SJCRH30 (cell line): ENCODE results near the gene AP3M1. TPM values are rescaled to one million over a fixed set of nuclear protein-coding genes. Genes with fewer than 3 reads are reported as not detected.

Experiments used
- DNase-seq, 2 experiments: peaks; one replicate each; pipeline ENCODE4 v3.0.0-alpha.2; 2015 to 2020
- H3K27ac ChIP-seq: fragments of 250-450 bp; sonication (Bioruptor Pico); 2 replicates; pipeline ENCODE4 v1.5.1; 2020; ENCODE audit warnings: mild to moderate bottlenecking, moderate library complexity
- H3K27me3 ChIP-seq: fragments of 250-450 bp; sonication (Bioruptor Pico); 2 replicates; pipeline ENCODE4 v1.5.1; 2020; ENCODE audit warnings: mild to moderate bottlenecking, moderate library complexity
- H3K36me3 ChIP-seq: fragments of 250-450 bp; sonication (Bioruptor Pico); 2 replicates; pipeline ENCODE4 v1.5.1; 2020; ENCODE audit warnings: mild to moderate bottlenecking, moderate library complexity
- H3K4me1 ChIP-seq: fragments of 250-450 bp; sonication (Bioruptor Pico); 2 replicates; pipeline ENCODE4 v1.5.1; 2020; ENCODE audit warnings: mild to moderate bottlenecking, moderate library complexity
- H3K4me3 ChIP-seq: fragments of 250-450 bp; sonication (Bioruptor Pico); 2 replicates; pipeline ENCODE4 v1.5.1; 2020; ENCODE audit warnings: mild to moderate bottlenecking, moderate library complexity
- H3K9me3 ChIP-seq: fragments of 250-450 bp; sonication (Bioruptor Pico); replicated peaks from 2 replicates; pipeline ENCODE4 v1.5.1; 2020; ENCODE audit warnings: mild to moderate bottlenecking, moderate library complexity
- total RNA-seq: library from RNA; depleted of rRNA; stranded (reverse); fragments of >200 nt; shearing (Covaris generic); gene quantifications from 2 replicates; pipeline ENCODE4 v1.2.3, GENCODE V29; 2014

AP3M1 gene
- total RNA-seq, 1 experiment from 2014 or later = 43.1 TPM

GRCh38 chr10:74175510-74176379, 25.1 kb upstream of the AP3M1 start:
- DNase-seq = no peak

GRCh38 chr10:74174521-74174920, 23.9 kb upstream of the AP3M1 start:
- Histone ChIP-seq H3K4me1 (peaks cover 7% of the 10 kb centered on the region), H3K4me3 (no peak overlapping the region), H3K27me3 (no peaks in the 10 kb centered on the region), H3K36me3 (no peaks in the 10 kb centered on the region), H3K27ac (no peak overlapping the region), H3K9me3 (no peaks in the 10 kb centered on the region)
- DNase-seq = peak in 1 of 2 experiments; percentile 60

More at GRCh38 chr10:74175510-74176379, 25.1 kb upstream of the AP3M1 start:
- Histone ChIP-seq H3K27me3 (no peaks in the 10 kb centered on the region), H3K27ac (peak overlapping the region; percentile 73), H3K9me3 (no peaks in the 10 kb centered on the region), H3K4me3 (peak overlapping the region; percentile 79), H3K4me1 (peaks cover 7% of the 10 kb centered on the region), H3K36me3 (no peaks in the 10 kb centered on the region)

- no peaks in the 10 kb centered on the region for H3K36me3 ChIP-seq
- peaks cover 7% of the 10 kb centered on the region for H3K4me1 ChIP-seq
- no peak for DNase-seq
- H3K4me3 ChIP-seq = no peak overlapping the region
- H3K9me3 ChIP-seq = no peaks in the 10 kb centered on the region
- no peak overlapping the region for H3K27ac ChIP-seq
- H3K27me3 ChIP-seq = no peaks in the 10 kb centered on the region
Measured at GRCh38 chr10:74171625-74172024, 21.0 kb upstream of the AP3M1 start.

- no peaks in the 10 kb centered on the region for H3K36me3 ChIP-seq
- no peak for DNase-seq
Measured at GRCh38 chr10:74167443-74167842, 16.8 kb upstream of the AP3M1 start.

GRCh38 chr10:74165530-74165901, 14.9 kb upstream of the AP3M1 start:
- H3K27me3 ChIP-seq = no peaks in the 10 kb centered on the region
- DNase-seq = no peak
- H3K4me1 ChIP-seq = no peaks in the 10 kb centered on the region
- no peak overlapping the region for H3K4me3 ChIP-seq
- H3K27ac ChIP-seq = no peak overlapping the region
- H3K36me3 ChIP-seq = no peaks in the 10 kb centered on the region
- no peaks in the 10 kb centered on the region for H3K9me3 ChIP-seq

More at GRCh38 chr10:74167443-74167842, 16.8 kb upstream of the AP3M1 start:
- no peak overlapping the region for H3K4me3 ChIP-seq
- no peaks in the 10 kb centered on the region for H3K4me1 ChIP-seq
- no peaks in the 10 kb centered on the region for H3K27me3 ChIP-seq
- no peaks in the 10 kb centered on the region for H3K9me3 ChIP-seq
- H3K27ac ChIP-seq = no peak overlapping the region

GRCh38 chr10:74164716-74165529, 14.3 kb upstream of the AP3M1 start:
- Histone ChIP-seq H3K4me1 (no peaks in the 10 kb centered on the region), H3K27ac (no peak overlapping the region), H3K36me3 (no peaks in the 10 kb centered on the region), H3K4me3 (no peak overlapping the region), H3K9me3 (no peaks in the 10 kb centered on the region), H3K27me3 (no peaks in the 10 kb centered on the region)
- DNase-seq = no peak

- Histone ChIP-seq H3K27me3 (no peaks in the 10 kb centered on the region), H3K4me3 (no peak overlapping the region), H3K9me3 (no peaks in the 10 kb centered on the region), H3K4me1 (no peaks in the 10 kb centered on the region), H3K36me3 (no peaks in the 10 kb centered on the region), H3K27ac (no peak overlapping the region)
- no peak for DNase-seq
Measured at GRCh38 chr10:74163319-74164068, 12.9 kb upstream of the AP3M1 start.

- Histone ChIP-seq H3K9me3 (no peaks in the 10 kb centered on the region), H3K4me1 (no peaks in the 10 kb centered on the region)
Measured at GRCh38 chr10:74160013-74160412, 9.4 kb upstream of the AP3M1 start.

GRCh38 chr10:74156919-74157289, 6.3 kb upstream of the AP3M1 start:
- Histone ChIP-seq H3K27ac (no peak overlapping the region), H3K9me3 (no peaks in the 10 kb centered on the region), H3K4me1 (peaks cover 9% of the 10 kb centered on the region), H3K36me3 (no peaks in the 10 kb centered on the region), H3K27me3 (no peaks in the 10 kb centered on the region), H3K4me3 (no peak overlapping the region)
- no peak for DNase-seq

More at GRCh38 chr10:74160013-74160412, 9.4 kb upstream of the AP3M1 start:
- Histone ChIP-seq H3K27ac (no peak overlapping the region), H3K27me3 (no peaks in the 10 kb centered on the region), H3K36me3 (no peaks in the 10 kb centered on the region), H3K4me3 (no peak overlapping the region)
- DNase-seq = no peak

GRCh38 chr10:74153676-74154075, 3.0 kb upstream of the AP3M1 start:
- no peaks in the 10 kb centered on the region for H3K9me3 ChIP-seq

GRCh38 chr10:74153123-74153522, 2.5 kb upstream of the AP3M1 start:
- no peak overlapping the region for H3K4me3 ChIP-seq
- no peak overlapping the region for H3K27ac ChIP-seq
- no peak for DNase-seq
- H3K36me3 ChIP-seq = no peaks in the 10 kb centered on the region
- no peaks in the 10 kb centered on the region for H3K9me3 ChIP-seq
- no peaks in the 10 kb centered on the region for H3K27me3 ChIP-seq
- H3K4me1 ChIP-seq = peaks cover 9% of the 10 kb centered on the region

More at GRCh38 chr10:74153676-74154075, 3.0 kb upstream of the AP3M1 start:
- H3K27me3 ChIP-seq = no peaks in the 10 kb centered on the region
- H3K27ac ChIP-seq = no peak overlapping the region
- H3K4me3 ChIP-seq = no peak overlapping the region
- no peaks in the 10 kb centered on the region for H3K36me3 ChIP-seq
- no peak for DNase-seq
- H3K4me1 ChIP-seq = peaks cover 9% of the 10 kb centered on the region

GRCh38 chr10:74151879-74152722, 1.5 kb upstream of the AP3M1 start:
- H3K27ac ChIP-seq = peak overlapping the region; percentile 98

GRCh38 chr10:74150990-74151878, 606 bp upstream of the AP3M1 start, which contains the start of gene ADK:
Gene ADK, plus strand, starts transcription at chr10:74151221. Its CDS starts 58 bp downstream, at chr10:74151279.
- Histone ChIP-seq H3K27ac (peak within 1 kb of the TSS; percentile 98), H3K4me3 (peak within 1 kb of the TSS; percentile 75), H3K36me3 (no peaks in the 10 kb centered on the region), H3K9me3 (no peaks in the 10 kb centered on the region), H3K27me3 (no peaks in the 10 kb centered on the region), H3K4me1 (peaks cover 9% of the 10 kb centered on the region)
- DNase-seq = peak; percentile 99

More at GRCh38 chr10:74151879-74152722, 1.5 kb upstream of the AP3M1 start:
- Histone ChIP-seq H3K9me3 (no peaks in the 10 kb centered on the region), H3K4me3 (peak overlapping the region; percentile 75), H3K4me1 (peaks cover 9% of the 10 kb centered on the region), H3K36me3 (no peaks in the 10 kb centered on the region), H3K27me3 (no peaks in the 10 kb centered on the region)
- no peak for DNase-seq
